Measurements from ENCODE around the gene TPRG1. TPM values are rescaled to one million over a fixed set of nuclear protein-coding genes. Genes with fewer than 3 reads are reported as not detected.

Gene TPRG1
- total and polyA plus RNA-seq, 2 donors (not counting 1 experiment from before 2014, with no cell fraction given) = 0.47 to 0.99 TPM

- Histone ChIP-seq H3K9ac (ENCODE audit: insufficient read depth, low read length) (no peak overlapping the region), H3K36me3 (ENCODE audit: control insufficient read depth, insufficient read depth, low read length) (no peaks in the 10 kb centered on the region), H3K79me2 (ENCODE audit: control insufficient read depth, insufficient read depth, low read length) (no peaks in the 10 kb centered on the region), H3K4me3 (replicated peaks in 1 of 4; ENCODE audit: control extremely low read depth in 1 of 4, insufficient read depth in 1 of 4, low read depth in 3 of 4, low read length in 4 of 4) (no peak overlapping the region), H4K20me1 (ENCODE audit: control insufficient read depth, extremely low read depth, insufficient read depth, low read length) (no peaks in the 10 kb centered on the region), H3K4me2 (ENCODE audit: extremely low read depth, insufficient read depth, low read length) (no peak overlapping the region), H3K9me3 (ENCODE audit: control insufficient read depth, insufficient read depth, low read depth, low read length) (no peaks in the 10 kb centered on the region), H3K27me3 (ENCODE audit: control insufficient read depth, insufficient read depth, low read length) (no peaks in the 10 kb centered on the region), H2AFZ (ENCODE audit: low read length) (no peak overlapping the region), H3K4me1 (ENCODE audit: control insufficient read depth, extremely low read depth, insufficient read depth, low read length) (no peaks in the 10 kb centered on the region), H3K27ac (ENCODE audit: insufficient read depth, low read length) (no peak overlapping the region)
- TF ChIP-seq EZH2 (IDR thresholded peaks at IDR 0.05; ENCODE audit: low read length, missing control alignments) (no peak), CTCF (conservative IDR thresholded peaks at IDR 0.05 in 1 of 2, IDR thresholded peaks at IDR 0.05 in 1 of 2; ENCODE audit: low read depth in 1 of 2, low read length in 2 of 2) (no peak)
- DNase-seq (ENCODE audit: low read depth in 2 of 2) = no peak
Measured at GRCh38 chr3:189275852-189276251, 104.1 kb downstream of the TPRG1 start.

- H3K79me2 ChIP-seq (ENCODE audit: control insufficient read depth, insufficient read depth, low read length) = no peaks in the 10 kb centered on the region
- peak overlapping the region; percentile 46 for H3K4me2 ChIP-seq (ENCODE audit: extremely low read depth, insufficient read depth, low read length)
- H3K9ac ChIP-seq (ENCODE audit: insufficient read depth, low read length) = no peak overlapping the region
- H3K36me3 ChIP-seq (ENCODE audit: control insufficient read depth, insufficient read depth, low read length) = no peaks in the 10 kb centered on the region
- TF ChIP-seq CTCF (conservative IDR thresholded peaks at IDR 0.05 in 1 of 2, IDR thresholded peaks at IDR 0.05 in 1 of 2; ENCODE audit: low read depth in 1 of 2, low read length in 2 of 2) = no peak
- no peak for TF ChIP-seq EZH2 (IDR thresholded peaks at IDR 0.05; ENCODE audit: low read length, missing control alignments)
- peak; percentile 86 for DNase-seq (ENCODE audit: low read depth in 2 of 2)
- peak overlapping the region; percentile 34 for H2AFZ ChIP-seq (ENCODE audit: low read length)
- H3K4me1 ChIP-seq (ENCODE audit: control insufficient read depth, extremely low read depth, insufficient read depth, low read length) = no peaks in the 10 kb centered on the region
- no peak overlapping the region for H3K27ac ChIP-seq (ENCODE audit: insufficient read depth, low read length)
- no peak overlapping the region for H3K4me3 ChIP-seq (replicated peaks in 1 of 4; ENCODE audit: control extremely low read depth in 1 of 4, insufficient read depth in 1 of 4, low read depth in 3 of 4, low read length in 4 of 4)
- H4K20me1 ChIP-seq (ENCODE audit: control insufficient read depth, extremely low read depth, insufficient read depth, low read length) = no peaks in the 10 kb centered on the region
- no peaks in the 10 kb centered on the region for H3K27me3 ChIP-seq (ENCODE audit: control insufficient read depth, insufficient read depth, low read length)
- H3K9me3 ChIP-seq (ENCODE audit: control insufficient read depth, insufficient read depth, low read depth, low read length) = no peaks in the 10 kb centered on the region
Measured at GRCh38 chr3:189276444-189277219, 104.9 kb downstream of the TPRG1 start.

GRCh38 chr3:189277711-189278110 is 105.9 kb downstream of the TPRG1 start:
- Histone ChIP-seq H2AFZ (ENCODE audit: low read length) (no peak overlapping the region), H3K4me3 (replicated peaks in 1 of 4; ENCODE audit: control extremely low read depth in 1 of 4, insufficient read depth in 1 of 4, low read depth in 3 of 4, low read length in 4 of 4) (no peak overlapping the region), H3K27me3 (ENCODE audit: control insufficient read depth, insufficient read depth, low read length) (no peaks in the 10 kb centered on the region), H3K4me1 (ENCODE audit: control insufficient read depth, extremely low read depth, insufficient read depth, low read length) (no peaks in the 10 kb centered on the region), H3K4me2 (ENCODE audit: extremely low read depth, insufficient read depth, low read length) (no peak overlapping the region), H3K9ac (ENCODE audit: insufficient read depth, low read length) (no peak overlapping the region), H3K9me3 (ENCODE audit: control insufficient read depth, insufficient read depth, low read depth, low read length) (no peaks in the 10 kb centered on the region), H3K36me3 (ENCODE audit: control insufficient read depth, insufficient read depth, low read length) (no peaks in the 10 kb centered on the region), H3K79me2 (ENCODE audit: control insufficient read depth, insufficient read depth, low read length) (no peaks in the 10 kb centered on the region), H4K20me1 (ENCODE audit: control insufficient read depth, extremely low read depth, insufficient read depth, low read length) (no peaks in the 10 kb centered on the region), H3K27ac (ENCODE audit: insufficient read depth, low read length) (no peak overlapping the region)
- peak in 1 of 2 donors; percentile 22 for DNase-seq (ENCODE audit: low read depth in 2 of 2)
- TF ChIP-seq EZH2 (IDR thresholded peaks at IDR 0.05; ENCODE audit: low read length, missing control alignments) = no peak
- TF ChIP-seq CTCF (conservative IDR thresholded peaks at IDR 0.05 in 1 of 2, IDR thresholded peaks at IDR 0.05 in 1 of 2; ENCODE audit: low read depth in 1 of 2, low read length in 2 of 2) = no peak

Measured in fibroblast of lung (primary cell).